Endothelial cell of umbilical vein (primary cell): ENCODE data around the gene ARHGEF33. TPM values are rescaled to one million over a fixed set of nuclear protein-coding genes. Genes with fewer than 3 reads are reported as not detected.

ENCODE experiments used
- BruUV-seq: library from RNA; stranded (reverse); fragments of 400-500 nt; replicated peaks from 2 replicates; lab custom pipeline; 2021; lab: Mats Ljungman, UMichigan
- CTCF ChIA-PET: fragments of 300-600, 350-600 bp; sonication (Branson Sonifier 250); formaldehyde crosslinking; loops from one replicate; lab custom pipeline; 2021; ENCODE audit warnings: antibody characterized with exemption, inconsistent platforms; lab: Charles Lee
- POLR2A ChIA-PET: fragments of 300-600, 350-600 bp; sonication (Branson Sonifier 250); formaldehyde crosslinking; loops from one replicate; lab custom pipeline; 2021; ENCODE audit warnings: antibody characterized with exemption, inconsistent platforms; lab: Charles Lee
- DNase-seq: peaks from one replicate; pipeline ENCODE4 v3.0.0-alpha.2; 2011; ENCODE audit warnings: low read depth, low spot score
- FAIRE-seq: peaks from 2 replicates; lab custom pipeline; 2011; peaks lifted over from hg19 to GRCh38; lab: Jason Lieb, UNC
- H2AFZ ChIP-seq: 2 replicates; pipeline ENCODE4 v1.6.0; 2012; ENCODE audit warnings: low read depth, low read length, control low read depth, inconsistent platforms
- H3K27ac ChIP-seq: 2 replicates; pipeline ENCODE4 v1.5.1; 2011; ENCODE audit warnings: low read depth, mild to moderate bottlenecking, control low read depth, low read length, moderate library complexity; ENCODE audit not compliant: insufficient read depth
- H3K27me3 ChIP-seq, 2 experiments: 2 replicates each; pipeline versions ENCODE4 v1.6.0 to v1.6.1; 2011; ENCODE audit warnings: low read length in 2 of 2, mixed read lengths in 1 of 2; ENCODE audit not compliant: control insufficient read depth in 2 of 2, insufficient read depth in 2 of 2
- H3K36me3 ChIP-seq, 2 experiments: 2 replicates in 1 of 2; 3 replicates in 1 of 2; pipeline ENCODE4 v1.5.1; 2011; ENCODE audit warnings: low read length in 2 of 2, mild to moderate bottlenecking in 1 of 2, moderate library complexity in 1 of 2; ENCODE audit not compliant: control insufficient read depth in 2 of 2, insufficient read depth in 2 of 2; ENCODE audit errors: extremely low read depth in 1 of 2
- H3K4me1 ChIP-seq: 3 replicates; pipeline ENCODE4 v1.5.1; 2011; ENCODE audit warnings: mild to moderate bottlenecking, low read length; ENCODE audit not compliant: control insufficient read depth, insufficient read depth; ENCODE audit errors: extremely low read depth
- H3K4me2 ChIP-seq: 2 replicates; pipeline ENCODE4 v1.6.1; 2011; ENCODE audit warnings: low read length, control low read depth, mixed read lengths; ENCODE audit not compliant: insufficient read depth
- H3K4me3 ChIP-seq, 3 experiments: fragments of 200-600 bp in 1 of 3; sonication (generic), shearing (Covaris generic) in 1 of 3; replicated peaks in 1 of 3; 2 replicates each; pipeline ENCODE4 v1.5.1; 2011 to 2016; ENCODE audit warnings: control low read depth in 3 of 3, low read length in 3 of 3, mild to moderate bottlenecking in 2 of 3, inconsistent platforms in 1 of 3, low read depth in 1 of 3, moderate library complexity in 1 of 3; ENCODE audit not compliant: insufficient read depth in 1 of 3
- H3K79me2 ChIP-seq: 2 replicates; pipeline ENCODE4 v1.6.0; 2012; ENCODE audit warnings: low read length, inconsistent platforms; ENCODE audit not compliant: control insufficient read depth, insufficient read depth
- H3K9ac ChIP-seq: replicated peaks from 2 replicates; pipeline ENCODE3; 2011; ENCODE audit warnings: low read length, control low read depth; ENCODE audit not compliant: insufficient read depth; ENCODE audit errors: extremely low read depth
- H3K9me1 ChIP-seq: replicated peaks from 3 replicates; pipeline ENCODE4 v1.6.0; 2011; ENCODE audit warnings: mild to moderate bottlenecking, low read length; ENCODE audit not compliant: control insufficient read depth, insufficient read depth; ENCODE audit errors: extremely low read depth
- H3K9me3 ChIP-seq: replicated peaks from 2 replicates; pipeline ENCODE4 v1.5.1; 2012; ENCODE audit warnings: low read length, inconsistent platforms; ENCODE audit not compliant: control insufficient read depth, insufficient read depth
- H4K20me1 ChIP-seq: replicated peaks from 2 replicates; pipeline ENCODE3; 2011; ENCODE audit warnings: mild to moderate bottlenecking, low read length; ENCODE audit not compliant: control insufficient read depth, insufficient read depth; ENCODE audit errors: extremely low read depth
- CTCF ChIP-seq, 2 donors: IDR thresholded peaks; 1 replicate in 1 of 2; 2 replicates in 1 of 2; pipeline ENCODE4 v1.5.1; 2011; ENCODE audit warnings: low read length in 2 of 2, mild to moderate bottlenecking in 2 of 2, moderate library complexity in 2 of 2, control low read depth in 1 of 2, inconsistent platforms in 1 of 2, low read depth in 1 of 2; ENCODE audit not compliant: insufficient read depth in 1 of 2; ENCODE audit errors: extremely low read depth in 1 of 2
- EZH2 ChIP-seq: IDR thresholded peaks from 2 replicates; pipeline ENCODE4 v1.6.1; 2012; ENCODE audit warnings: borderline replicate concordance, low read depth, mild to moderate bottlenecking, moderate library complexity, low read length, inconsistent platforms; ENCODE audit not compliant: severe bottlenecking
- FOS ChIP-seq: IDR thresholded peaks from 2 replicates; pipeline ENCODE4 v1.6.1; 2011; ENCODE audit warnings: mild to moderate bottlenecking, low read length, moderate library complexity, borderline replicate concordance; ENCODE audit not compliant: insufficient read depth
- JUN ChIP-seq: IDR thresholded peaks from 2 replicates; pipeline ENCODE4 v1.6.1; 2011; ENCODE audit warnings: borderline replicate concordance, low read depth; ENCODE audit not compliant: insufficient read length, insufficient read depth
- MAX ChIP-seq: IDR thresholded peaks from 2 replicates; pipeline ENCODE4 v1.6.1; 2011; ENCODE audit not compliant: insufficient read depth, insufficient read length
- MYC ChIP-seq: IDR thresholded peaks from one replicate; pipeline ENCODE4 v1.6.1; 2011; ENCODE audit warnings: mild to moderate bottlenecking, low read depth, low read length
- POLR2AphosphoS5 ChIP-seq: IDR thresholded peaks from 2 replicates; pipeline ENCODE4 v1.6.1; 2012; ENCODE audit warnings: low read depth, mild to moderate bottlenecking, control low read depth, low read length, moderate library complexity; ENCODE audit not compliant: insufficient read depth
- dilution Hi-C: fragments of 300-500 bp; cut with MboI; formaldehyde crosslinking; loops from one replicate; pipeline ENCODE4 v1.15.0; 2019; ENCODE audit warnings: low sequenced_read_pairs; ENCODE audit not compliant: extremely low pct_ligation_motif_present
- intact Hi-C: fragments of 100-400 bp; cut with micrococcal nuclease; formaldehyde crosslinking; loops from one replicate; pipeline ENCODE4 v1.10.0; 2022
- polyA plus RNA-seq, 4 experiments: library from polyadenylated mRNA; depleted of rRNA in 3 of 4; stranded (reverse) in 3 of 4; unstranded in 1 of 4; fragments of >200 nt; gene quantifications; 2 replicates each; pipeline versions ENCODE4 v1.2.1 to v1.2.3, GENCODE V29; 2011 to 2012; ENCODE audit warnings: missing spikeins in 1 of 4
- total RNA-seq: library from RNA; stranded (reverse); gene quantifications from 2 replicates; pipeline ENCODE4 v1.2.3, GENCODE V29; 2021

ARHGEF33 gene
- total and polyA plus RNA-seq, 2 donors (not counting 3 experiments of a cell fraction or from before 2014, with no cell fraction given), result 0.15 to 0.18 TPM

- no TSS peak for BruUV-seq
- no peaks in the 10 kb centered on the region for H3K9me3 ChIP-seq
- peaks cover 6% of the 10 kb centered on the region for H3K4me1 ChIP-seq
- CTCF ChIA-PET, result interaction anchor here (0.7 to 5.7 kb wide), 58 partner anchors 9 to 797 kb away, joined by 3 to 449 read pairs (median 4); partner anchors contain the start of genes DHX57, MORN2 and SOS1
- POLR2A ChIA-PET, result interaction anchor here (0.6 to 1.2 kb wide), 6 partner anchors 12 to 282 kb away, joined by 4 to 6 read pairs (median 4); partner anchors contain the start of gene SRSF7
- dilution Hi-C loops, result no loop called here
- no peak overlapping the region for H2AFZ ChIP-seq
- H3K4me3 ChIP-seq, result no peak overlapping the region
- peaks cover 0 to 3% of the 10 kb centered on the region in 2 experiments for H3K27me3 ChIP-seq
- intact Hi-C loops, result loop anchor here (1.0 to 2.0 kb wide), 4 partner anchors 13 to 783 kb away; no protein-coding TSS in a partner anchor
- peak; percentile 76 for DNase-seq
- no peaks in the 10 kb centered on the region for H3K36me3 ChIP-seq
- no peak overlapping the region for H3K9ac ChIP-seq
- no peak overlapping the region for H3K27ac ChIP-seq
- no peaks in the 10 kb centered on the region for H4K20me1 ChIP-seq
- H3K79me2 ChIP-seq, result no peaks in the 10 kb centered on the region
- no peaks in the 10 kb centered on the region for H3K9me1 ChIP-seq
- TF ChIP-seq FOS (peak; percentile 9), CTCF (IDR thresholded peaks at IDR 0.05; ENCODE audit: extremely low read depth in 1 of 2, insufficient read depth in 1 of 2, low read depth in 1 of 2, low read length in 2 of 2) (peak; percentile 66 to 80), MYC (no peak), EZH2 (no peak), JUN (no peak), MAX (no peak), POLR2AphosphoS5 (no peak)
- no peak overlapping the region for H3K4me2 ChIP-seq
- FAIRE-seq, result peak; percentile 99
Observed at GRCh38 chr2:38947241-38948239, 57.9 kb downstream of the ARHGEF33 start.
